Endometrium (tissue), 2 donors: ENCODE measurements around the gene ATXN7L3.
A peak's percentile ranks its signal among the peaks of the same experiment; 100 is the strongest.

Source experiments
- FAIRE-seq: peaks from 2 replicates; lab custom pipeline; 2012; peaks lifted over from hg19 to GRCh38; lab: Jason Lieb, UNC
- donor health status: control.
- donor health status: control.

ATXN7L3 gene

DNA sequence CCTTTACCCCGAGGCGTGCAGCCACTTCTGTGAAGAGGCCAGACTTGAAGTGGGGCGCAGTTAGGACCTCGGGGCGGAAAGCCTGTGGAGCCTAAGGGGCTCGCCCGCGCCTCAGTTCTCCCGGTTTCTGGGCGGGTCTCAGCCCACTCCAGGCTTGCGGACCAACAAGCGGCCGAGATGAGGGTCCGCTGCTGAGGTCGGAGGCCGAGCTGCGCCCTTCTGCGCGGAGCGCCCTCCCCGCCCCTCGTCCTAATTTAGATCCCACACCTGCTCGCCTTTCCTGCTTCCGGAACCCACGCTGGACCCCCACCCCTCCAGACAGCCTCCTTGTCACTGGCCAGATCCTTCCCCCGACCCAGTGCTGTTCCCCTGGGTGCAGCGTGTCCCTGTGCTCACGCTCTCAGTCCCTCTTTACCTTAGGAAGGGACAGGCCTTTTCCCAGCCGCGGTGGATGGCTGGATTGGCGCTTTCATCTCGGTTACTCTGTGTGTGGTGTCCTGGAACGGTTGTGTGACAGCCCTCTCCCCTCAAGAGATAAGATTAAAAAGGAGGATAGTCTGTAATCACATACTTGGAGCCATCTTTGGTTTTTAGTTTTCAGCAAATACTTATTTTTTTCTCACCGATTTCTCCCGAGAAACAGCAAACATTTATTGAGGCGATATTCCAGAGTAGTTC, 933 bp upstream of the ATXN7L3 start:
- FAIRE-seq = no peak

DNA sequence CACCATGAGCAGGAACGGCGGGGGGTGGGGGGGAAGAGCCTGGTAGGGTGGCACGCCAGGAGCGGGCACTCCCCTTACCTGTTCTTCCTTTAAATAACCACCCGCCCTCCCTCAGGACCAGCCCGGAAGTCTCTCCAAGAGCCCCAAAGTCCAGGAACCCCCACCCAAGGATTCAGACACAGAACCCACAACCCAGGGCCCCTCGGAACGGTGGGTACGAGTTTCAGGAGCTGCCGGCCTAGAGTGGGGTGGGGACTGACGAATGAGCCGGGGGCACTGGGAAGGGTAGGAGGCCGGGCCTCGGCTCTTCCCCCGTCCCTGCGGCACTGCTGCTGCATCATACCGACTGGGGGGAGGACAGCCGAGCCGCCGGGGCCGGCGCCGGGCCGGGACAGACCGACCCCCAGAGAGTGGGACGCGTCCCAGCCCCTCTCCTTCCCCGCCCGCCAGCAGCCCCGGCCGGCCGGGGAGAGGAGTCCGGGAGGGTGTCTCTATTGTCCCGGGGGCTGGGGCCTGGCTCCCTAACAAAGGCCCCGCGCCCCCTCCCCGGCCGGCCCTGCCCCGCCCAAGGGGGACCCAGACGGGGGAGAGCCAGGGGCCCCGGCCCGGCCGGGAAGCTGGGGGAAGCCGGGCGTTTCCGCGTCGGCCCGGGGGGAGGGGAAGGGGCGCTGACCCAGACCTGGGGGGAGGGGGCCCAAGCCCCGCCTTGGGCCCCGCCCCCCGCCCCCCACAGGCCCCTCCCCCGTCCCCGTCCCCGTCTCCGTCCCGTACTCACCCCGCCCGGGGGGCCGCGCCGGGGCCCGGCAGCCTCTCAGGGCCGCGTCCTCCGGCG, 747 bp downstream of the ATXN7L3 start:
- FAIRE-seq = no peak

DNA sequence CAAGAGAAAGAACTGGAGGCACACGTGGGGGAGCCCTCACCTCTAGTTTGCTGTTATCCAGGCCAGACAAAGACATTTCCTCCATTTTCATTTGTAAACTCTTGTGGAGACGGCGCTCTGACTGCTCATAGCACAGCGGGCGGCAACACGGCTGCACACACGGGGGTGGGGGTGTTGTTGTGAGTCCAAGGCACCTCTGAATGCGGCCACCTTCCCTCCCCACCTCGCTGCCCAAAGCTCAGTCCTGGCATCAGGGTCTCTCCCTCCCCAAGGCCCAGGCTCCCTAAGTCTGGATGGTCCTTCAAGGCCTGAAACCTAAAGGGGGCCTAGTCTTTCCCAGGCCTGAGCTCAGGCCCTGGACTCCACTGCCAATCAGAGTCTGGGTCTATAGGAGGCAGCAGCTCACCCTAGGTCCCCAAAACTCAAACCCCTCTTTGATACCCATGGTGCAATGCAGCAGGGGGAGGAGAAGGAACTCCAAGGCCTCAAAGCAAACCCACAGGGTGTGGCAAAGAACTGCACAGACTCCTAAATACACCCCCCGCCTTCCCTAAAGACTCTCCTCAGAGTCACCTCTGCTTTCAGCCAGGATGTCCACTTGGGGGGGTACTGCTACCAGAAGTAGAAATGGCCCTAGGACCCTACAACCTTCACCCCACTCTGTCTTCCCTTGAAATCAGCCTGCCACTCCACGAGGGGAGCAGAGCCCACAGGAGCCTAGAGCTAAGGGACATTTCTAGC, 1.5 kb downstream of the ATXN7L3 start:
- no peak for FAIRE-seq

DNA sequence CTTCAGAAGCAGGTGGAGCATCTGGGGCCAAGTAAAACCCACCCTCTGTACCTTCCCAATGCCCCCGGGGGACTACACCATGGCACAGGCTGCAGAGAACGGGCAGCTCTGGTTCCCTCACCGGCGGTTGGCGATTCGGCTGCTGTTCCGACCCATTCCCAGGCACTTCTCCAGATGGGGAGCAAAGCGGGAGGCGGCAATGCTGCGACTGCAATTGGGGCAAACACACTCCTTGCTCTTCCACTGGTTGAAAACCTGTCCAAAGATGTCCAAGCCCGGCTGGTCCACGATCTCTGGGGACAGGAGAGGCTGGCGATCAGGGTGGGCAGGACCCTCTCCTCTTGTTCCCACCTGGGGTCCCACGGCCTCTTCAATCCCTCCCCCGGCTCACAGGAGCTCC, 2.6 kb downstream of the ATXN7L3 start:
- FAIRE-seq = no peak

- no peak for FAIRE-seq
These were observed 6.2 kb downstream of the ATXN7L3 start for GRCh38 chr17:44193326-44194084.

DNA sequence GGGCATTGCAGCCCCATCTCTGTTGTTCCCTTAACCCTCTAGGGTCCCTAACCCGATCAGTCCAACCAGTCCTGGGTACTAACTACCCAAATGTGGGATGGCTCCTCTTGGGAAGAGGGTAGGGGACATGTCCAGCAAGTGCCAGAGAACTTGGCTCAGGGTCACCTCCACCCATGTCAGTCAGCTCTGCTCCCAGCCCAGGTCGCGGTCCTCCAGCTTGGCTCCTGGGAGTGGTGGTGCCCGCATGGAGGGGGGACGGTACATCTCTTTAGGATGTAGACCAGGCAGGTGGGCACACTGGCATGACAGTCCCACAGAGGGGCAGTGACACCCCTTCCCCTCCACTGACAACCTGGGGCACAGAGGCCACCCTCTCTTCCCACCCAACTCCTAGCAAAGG, 6.9 kb downstream of the ATXN7L3 start:
- no peak for FAIRE-seq

- FAIRE-seq = no peak
These were observed 7.7 kb downstream of the ATXN7L3 start for GRCh38 chr17:44191941-44192496.

- FAIRE-seq = no peak
These were observed 8.3 kb downstream of the ATXN7L3 start for GRCh38 chr17:44191369-44191768.

GRCh38 chr17:44190481-44190880, 9.2 kb downstream of the ATXN7L3 start:
- no peak for FAIRE-seq

DNA sequence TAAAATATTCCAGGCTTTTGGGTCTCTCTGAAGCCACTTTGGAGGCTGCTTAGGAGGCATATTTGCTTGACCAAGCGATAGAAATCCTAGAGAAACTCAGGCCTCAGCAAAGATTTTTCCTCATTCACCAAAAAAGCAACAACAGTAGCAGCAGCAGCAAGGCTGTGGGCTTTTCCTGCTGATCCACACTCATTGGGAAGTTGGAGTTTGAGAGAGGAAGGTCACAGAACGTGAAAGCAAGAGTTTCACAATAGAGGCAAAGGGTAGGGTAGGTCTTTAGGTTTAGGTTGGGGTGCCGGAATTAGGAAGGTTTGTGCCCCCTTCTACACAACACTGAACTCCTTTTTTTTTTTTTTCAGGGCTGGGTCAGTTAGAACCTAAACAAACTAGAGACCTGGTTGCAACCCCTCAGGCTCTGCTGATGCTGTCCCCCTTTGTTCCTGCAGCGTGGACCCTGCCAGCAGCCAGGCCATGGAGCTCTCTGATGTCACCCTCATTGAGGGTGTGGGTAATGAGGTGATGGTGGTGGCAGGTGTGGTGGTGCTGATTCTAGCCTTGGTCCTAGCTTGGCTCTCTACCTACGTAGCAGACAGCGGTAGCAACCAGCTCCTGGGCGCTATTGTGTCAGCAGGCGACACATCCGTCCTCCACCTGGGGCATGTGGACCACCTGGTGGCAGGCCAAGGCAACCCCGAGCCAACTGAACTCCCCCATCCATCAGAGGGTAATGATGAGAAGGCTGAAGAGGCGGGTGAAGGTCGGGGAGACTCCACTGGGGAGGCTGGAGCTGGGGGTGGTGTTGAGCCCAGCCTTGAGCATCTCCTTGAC, 10.9 kb downstream of the ATXN7L3 start:
- FAIRE-seq = no peak

DNA sequence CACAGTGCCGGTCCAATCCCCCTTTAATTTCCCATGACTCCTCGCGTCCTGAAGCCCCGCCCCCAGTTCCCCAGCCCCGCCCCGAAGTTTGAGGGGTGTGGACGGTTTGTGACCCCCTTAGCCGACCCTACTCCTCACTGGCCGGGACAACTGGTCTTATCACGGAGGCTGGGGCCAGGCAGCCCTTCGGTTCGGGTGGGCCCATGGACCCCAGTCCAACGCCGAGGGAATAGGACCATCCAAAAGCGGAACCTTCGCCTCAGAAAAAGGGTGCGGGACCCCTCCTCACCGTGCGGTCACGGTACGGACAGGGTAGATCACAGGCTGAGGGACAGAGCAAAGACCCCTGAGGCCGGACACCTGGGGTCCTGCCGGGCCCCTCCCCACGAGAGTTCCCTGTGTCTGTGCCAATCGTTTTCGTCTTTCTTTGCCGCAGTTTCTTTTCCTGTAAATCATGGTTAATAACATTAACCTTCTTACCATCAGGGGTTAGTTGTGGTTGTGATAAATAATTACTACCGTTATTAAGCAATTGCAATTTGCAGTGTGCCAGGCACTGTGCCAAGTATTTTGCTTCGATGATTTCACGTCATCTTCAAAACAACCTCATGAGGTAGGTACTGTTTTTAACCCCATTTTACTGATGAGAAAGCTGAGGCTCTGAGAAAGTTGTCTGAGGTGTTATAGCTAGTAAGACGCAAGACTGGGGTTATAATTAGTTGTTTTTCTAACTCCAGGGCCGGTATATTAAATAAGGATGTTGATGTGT, 12.4 kb downstream of the ATXN7L3 start:
- FAIRE-seq = no peak

DNA sequence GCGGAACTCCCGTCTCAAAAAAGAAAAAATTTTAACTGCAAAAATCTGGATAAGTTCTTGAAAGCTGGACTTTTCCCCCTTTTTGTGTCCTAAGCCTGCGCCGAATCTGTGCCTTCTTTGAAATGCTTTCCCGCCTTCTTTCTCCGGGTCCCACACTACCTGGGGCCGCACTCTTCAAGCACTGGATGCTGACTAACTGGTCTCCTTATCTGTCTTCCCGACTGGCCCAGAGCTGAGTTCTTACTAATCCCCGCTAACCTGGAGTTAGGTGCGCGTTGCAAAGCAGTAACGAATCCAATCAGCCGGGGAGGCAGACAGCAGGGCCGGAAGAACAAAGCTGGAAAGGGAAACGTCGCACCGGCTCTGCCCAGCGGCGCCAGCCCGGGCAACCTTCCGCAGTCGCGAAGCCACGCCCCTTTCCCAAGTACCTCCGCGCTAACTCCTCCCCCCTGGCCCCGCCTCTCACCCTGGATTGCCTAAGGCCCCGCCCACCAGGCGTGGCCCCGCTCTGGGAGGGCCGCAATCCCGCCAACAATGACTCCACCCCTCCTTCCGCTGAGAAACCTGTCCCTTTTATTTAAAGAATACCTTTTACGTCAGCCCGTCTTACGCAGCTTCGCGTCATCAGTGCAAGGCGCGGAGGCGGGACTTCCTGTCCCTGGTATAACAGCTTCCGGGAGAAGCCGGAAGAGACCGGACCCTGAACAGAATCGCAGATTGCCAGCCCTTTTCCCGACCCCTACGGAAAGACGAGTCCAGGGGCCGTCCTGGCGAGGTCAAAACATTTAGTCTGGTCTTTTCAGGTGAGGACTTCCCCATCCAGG, 13.2 kb downstream of the ATXN7L3 start, which contains the start of gene TMUB2:
Gene TMUB2, plus strand, starts transcription at position 666 of the 824 bp plus-strand sequence. CDS start 737 bp downstream, outside the sequence.
- FAIRE-seq = peak; percentile 100

- no peak for FAIRE-seq
These were observed 15.4 kb downstream of the ATXN7L3 start for GRCh38 chr17:44184212-44184810.

DNA sequence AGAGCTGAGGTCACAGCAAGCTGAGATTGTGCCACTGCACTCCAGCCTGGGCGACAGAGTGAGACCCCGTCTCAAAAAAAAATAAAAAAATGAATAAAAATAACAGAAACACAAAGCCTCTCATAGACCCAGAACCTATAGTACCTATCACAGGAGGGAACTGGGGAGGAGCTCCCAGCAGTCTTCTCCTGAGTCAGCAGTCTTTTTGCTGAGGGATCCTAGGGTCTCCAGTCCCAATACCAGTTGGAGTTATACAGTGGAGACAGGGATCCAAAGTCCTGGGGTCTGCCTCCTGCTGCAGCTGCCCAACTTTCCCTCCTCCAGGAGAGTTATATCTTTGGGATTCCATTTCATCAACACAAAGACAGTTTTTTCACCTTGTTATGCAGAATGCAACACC, 16.7 kb downstream of the ATXN7L3 start:
- no peak for FAIRE-seq

GRCh38 chr17:44178133-44178532, 21.6 kb downstream of the ATXN7L3 start:
- no peak for FAIRE-seq

DNA sequence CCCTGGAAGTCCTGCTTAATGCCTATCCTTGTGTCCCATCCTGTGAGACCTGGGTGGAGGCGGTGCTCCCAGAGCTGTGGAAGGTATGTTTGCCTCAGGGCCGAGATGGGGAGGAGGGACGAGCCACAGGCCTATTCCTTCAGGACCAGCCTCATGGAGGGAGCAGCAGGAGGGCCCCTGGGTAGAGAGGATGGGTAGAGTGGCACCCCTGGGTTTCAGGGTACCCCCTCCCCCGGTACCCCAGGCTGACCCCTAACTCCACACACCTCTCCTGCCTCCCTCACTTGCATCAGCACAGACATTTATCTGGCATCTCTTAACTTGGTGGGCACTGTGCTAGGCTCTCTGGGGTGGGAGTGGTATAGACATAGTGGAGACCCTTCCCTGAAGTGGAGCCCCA, 22.0 kb downstream of the ATXN7L3 start:
- no peak for FAIRE-seq

DNA sequence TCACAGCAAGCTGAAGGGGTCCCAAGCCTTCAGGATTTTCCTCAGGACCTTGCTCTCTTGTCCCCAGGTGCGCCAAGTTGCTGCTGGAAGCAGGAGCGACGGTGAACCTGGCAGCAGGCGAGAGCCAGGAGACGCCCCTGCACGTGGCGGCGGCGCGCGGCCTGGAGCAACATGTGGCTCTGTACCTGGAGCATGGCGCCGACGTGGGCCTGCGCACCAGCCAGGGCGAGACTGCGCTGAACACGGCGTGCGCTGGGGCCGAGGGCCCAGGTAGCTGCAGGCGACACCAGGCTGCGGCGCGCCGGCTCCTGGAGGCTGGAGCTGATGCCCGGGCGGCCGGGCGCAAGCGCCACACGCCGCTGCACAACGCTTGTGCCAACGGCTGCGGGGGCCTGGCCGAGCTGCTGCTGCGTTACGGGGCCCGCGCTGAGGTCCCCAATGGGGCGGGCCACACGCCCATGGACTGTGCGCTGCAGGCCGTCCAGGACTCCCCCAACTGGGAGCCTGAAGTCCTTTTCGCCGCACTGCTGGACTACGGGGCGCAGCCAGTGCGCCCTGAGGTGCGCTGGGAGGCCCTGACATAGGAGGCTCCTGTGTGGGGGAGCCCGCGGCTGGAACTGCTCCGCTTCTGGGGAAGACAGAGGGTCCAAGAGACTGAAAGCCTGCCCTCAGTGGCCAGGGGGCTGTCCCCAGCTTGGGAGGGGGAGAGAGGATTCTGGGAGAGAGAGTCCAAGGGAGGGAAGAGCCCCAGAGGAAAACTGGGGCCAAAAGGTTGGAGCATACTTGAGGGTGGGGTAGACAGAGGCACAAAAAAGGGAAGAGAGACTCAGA, 22.8 kb downstream of the ATXN7L3 start:
- no peak for FAIRE-seq

GRCh38 chr17:44176257-44176656, 23.4 kb downstream of the ATXN7L3 start:
- no peak for FAIRE-seq
